Kidney epithelial cell (primary cell): ENCODE results near the gene PTPA. TPM values are rescaled to one million over a fixed set of nuclear protein-coding genes. Genes with fewer than 3 reads are reported as not detected.

ENCODE experiments used
- DNase-seq: peaks from one replicate; pipeline ENCODE4 v3.0.0-alpha.2; 2010; ENCODE audit warnings: low read depth
- H3K27me3 ChIP-seq: 2 replicates; pipeline ENCODE4 v1.6.0; 2011; ENCODE audit warnings: low read length; ENCODE audit not compliant: control insufficient read depth, insufficient read depth
- H3K36me3 ChIP-seq: 2 replicates; pipeline ENCODE4 v1.5.1; 2011; ENCODE audit warnings: low read length; ENCODE audit not compliant: control insufficient read depth, insufficient read depth
- H3K4me3 ChIP-seq: 2 replicates; pipeline ENCODE4 v1.5.1; 2011; ENCODE audit warnings: low read depth, mild to moderate bottlenecking, control low read depth, low read length
- total RNA-seq: library from RNA; depleted of rRNA; stranded (reverse); fragments of >200 nt; gene quantifications from 2 replicates; pipeline ENCODE4 v1.2.3, GENCODE V29; 2015
- TF ChIP-seq, protein P1 (sequence below): IDR thresholded peaks from 2 replicates; pipeline ENCODE4 v1.5.1; 2011; ENCODE audit warnings: mild to moderate bottlenecking, moderate library complexity, low read length, control low read depth, inconsistent platforms; ENCODE audit not compliant: insufficient read depth, poor library complexity, severe bottlenecking

PTPA gene
- total RNA-seq, 1 donor from 2014 or later: 167 TPM

DNA sequence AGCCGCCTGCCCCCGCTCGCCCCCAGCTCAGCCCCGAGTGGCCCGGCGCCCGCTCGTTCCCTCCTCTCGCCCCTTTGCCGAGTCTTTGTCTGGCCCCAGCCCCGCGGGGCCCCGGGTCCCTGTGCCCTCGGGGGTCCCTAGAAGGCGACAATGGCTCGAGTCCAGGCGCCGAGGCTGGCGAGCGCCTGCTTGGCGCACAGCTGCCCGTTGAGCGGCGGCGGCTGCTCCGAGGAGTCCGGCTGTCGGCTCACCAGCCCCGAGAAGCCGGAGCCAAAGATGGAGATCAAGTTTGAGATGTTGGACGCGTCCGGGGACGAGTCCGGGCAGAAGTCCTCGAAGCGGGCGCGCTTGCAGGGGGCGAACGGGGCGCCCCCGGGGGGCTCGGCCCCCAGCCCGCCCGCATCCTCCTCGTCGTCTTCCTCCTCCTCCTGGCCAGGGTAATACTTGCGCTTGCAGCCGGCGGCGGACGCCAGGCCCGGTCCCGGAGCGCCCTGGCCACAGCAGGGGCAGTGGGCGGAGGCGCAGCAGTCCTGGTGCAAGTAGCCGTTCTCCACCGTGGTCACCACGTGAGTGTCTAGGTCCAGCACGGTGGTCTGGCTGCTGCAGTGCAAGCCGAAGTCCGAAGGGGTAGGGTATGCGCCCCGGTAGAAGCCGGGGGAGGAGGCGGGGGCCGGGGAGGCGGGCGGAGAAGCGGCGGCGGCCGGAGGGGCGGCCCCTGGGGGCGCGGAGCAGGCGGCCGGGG is 65.7 kb downstream of the PTPA start:
- DNase-seq: no peak
- H3K4me3 ChIP-seq: peak overlapping the region; percentile 95
- H3K36me3 ChIP-seq: no peaks in the 10 kb centered on the region
- TF ChIP-seq, protein P1, sequence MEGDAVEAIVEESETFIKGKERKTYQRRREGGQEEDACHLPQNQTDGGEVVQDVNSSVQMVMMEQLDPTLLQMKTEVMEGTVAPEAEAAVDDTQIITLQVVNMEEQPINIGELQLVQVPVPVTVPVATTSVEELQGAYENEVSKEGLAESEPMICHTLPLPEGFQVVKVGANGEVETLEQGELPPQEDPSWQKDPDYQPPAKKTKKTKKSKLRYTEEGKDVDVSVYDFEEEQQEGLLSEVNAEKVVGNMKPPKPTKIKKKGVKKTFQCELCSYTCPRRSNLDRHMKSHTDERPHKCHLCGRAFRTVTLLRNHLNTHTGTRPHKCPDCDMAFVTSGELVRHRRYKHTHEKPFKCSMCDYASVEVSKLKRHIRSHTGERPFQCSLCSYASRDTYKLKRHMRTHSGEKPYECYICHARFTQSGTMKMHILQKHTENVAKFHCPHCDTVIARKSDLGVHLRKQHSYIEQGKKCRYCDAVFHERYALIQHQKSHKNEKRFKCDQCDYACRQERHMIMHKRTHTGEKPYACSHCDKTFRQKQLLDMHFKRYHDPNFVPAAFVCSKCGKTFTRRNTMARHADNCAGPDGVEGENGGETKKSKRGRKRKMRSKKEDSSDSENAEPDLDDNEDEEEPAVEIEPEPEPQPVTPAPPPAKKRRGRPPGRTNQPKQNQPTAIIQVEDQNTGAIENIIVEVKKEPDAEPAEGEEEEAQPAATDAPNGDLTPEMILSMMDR: no peak
- no peaks in the 10 kb centered on the region for H3K27me3 ChIP-seq

DNA sequence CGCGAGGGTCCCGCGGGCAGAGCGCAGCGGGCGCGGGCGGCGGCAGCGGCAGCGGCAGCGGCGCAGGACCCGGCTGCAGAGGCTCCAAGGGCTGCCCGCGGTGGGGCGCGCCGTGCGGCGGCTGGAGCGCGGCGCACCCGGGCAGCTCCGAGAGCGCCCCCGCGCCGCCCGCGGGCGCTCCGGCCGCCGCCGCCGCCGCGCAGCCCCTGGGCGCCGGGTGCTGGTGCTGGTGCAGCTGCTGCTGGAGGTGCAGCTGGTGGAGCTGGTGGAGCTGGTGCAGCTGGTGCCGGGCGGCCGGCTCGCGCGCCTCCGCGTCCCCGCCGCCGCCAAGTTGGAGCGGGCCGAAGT is 66.2 kb downstream of the PTPA start:
- no peak for DNase-seq
- H3K4me3 ChIP-seq: peak overlapping the region; percentile 95
- H3K36me3 ChIP-seq: no peaks in the 10 kb centered on the region
- TF ChIP-seq, protein P1: no peak
- H3K27me3 ChIP-seq: no peaks in the 10 kb centered on the region

DNA sequence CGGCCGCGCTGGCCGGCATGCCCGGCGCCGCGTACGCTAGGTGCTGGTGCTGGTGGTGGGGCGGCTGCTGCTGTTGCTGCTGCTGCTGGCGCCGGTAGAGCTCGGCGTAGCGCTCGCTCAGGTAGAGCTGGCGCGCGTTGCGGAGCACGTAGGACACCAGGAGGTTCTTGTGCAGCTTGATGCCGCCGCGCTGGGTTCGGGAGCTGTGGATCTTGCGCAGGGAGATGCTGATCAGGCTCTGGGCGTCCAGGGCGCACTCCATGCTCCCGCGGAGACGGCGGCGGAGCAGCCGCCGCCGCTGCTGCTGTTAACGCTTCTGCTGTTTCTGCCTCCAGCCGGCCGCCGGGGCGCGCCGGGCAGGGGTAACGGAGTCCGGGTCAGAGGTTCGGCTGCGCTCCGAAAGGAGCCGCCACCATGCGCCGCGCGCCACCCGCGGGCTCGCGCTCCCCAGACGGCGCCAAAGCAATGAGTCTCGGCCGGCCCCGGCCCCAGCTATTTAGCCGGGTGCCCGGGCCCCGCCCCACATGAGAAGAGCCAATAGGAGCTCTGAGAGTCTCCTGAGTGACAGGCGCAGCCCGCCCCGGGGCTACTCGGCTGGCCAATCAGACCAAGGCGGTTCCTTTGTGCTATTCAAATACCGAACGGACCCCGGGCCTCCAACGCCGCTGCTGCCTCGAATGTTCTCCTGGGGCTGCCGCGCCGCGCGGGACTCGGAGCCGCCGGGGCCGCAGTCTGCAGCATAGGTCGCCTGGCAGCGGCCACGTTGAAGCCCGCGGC is 66.8 kb downstream of the PTPA start, which contains the start of gene IER5L:
IER5L (minus strand) TSS at position 471 of the 777 bp plus-strand sequence; CDS start at position 262, 209 bp downstream.
- Histone ChIP-seq H3K27me3 (no peaks in the 10 kb centered on the region), H3K36me3 (no peaks in the 10 kb centered on the region), H3K4me3 (peak within 1 kb of the TSS; percentile 95)
- TF ChIP-seq, protein P1: no peak
- peak; percentile 67 for DNase-seq

DNA sequence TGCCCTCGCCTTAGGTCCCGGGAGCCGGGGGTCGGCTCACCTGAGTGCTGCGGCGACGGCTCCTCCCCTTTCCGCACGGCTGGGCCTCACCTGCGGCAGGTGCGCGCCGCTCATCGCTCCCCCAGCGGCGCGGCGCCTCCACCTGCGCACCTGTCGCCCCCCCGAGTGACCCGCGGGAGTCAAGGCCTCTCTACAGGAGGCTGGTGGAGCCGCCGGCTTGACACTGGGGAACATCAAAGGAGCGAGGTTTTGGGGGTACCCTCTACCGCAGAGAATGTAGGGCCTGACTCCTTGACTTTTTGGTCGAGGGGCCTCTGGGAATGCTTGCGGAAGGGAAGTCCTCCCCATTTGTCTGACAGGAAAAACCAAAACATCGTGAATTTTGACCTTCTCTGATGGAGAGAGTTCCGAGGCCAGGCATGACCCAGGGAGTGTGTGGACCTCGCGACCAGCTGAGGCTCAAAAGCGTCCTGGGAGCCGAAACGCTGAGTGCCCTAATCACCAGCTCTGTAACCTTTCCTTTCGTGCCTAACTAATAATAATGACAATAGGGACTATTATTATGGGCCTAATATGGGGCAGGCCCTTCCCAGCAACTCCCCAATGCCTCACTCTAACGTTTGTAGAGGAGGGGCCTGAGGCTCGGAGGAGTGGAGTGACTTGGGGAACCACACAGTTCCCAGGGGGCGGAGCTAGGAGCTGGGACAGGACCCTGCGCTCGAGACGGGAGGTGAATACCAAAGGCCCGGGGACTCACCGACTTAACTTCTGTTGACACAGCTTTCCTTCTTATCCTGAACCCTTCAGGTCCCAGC is 67.6 kb downstream of the PTPA start:
- Histone ChIP-seq H3K4me3 (peak overlapping the region; percentile 38), H3K27me3 (no peaks in the 10 kb centered on the region), H3K36me3 (no peaks in the 10 kb centered on the region)
- no peak for DNase-seq
- TF ChIP-seq, protein P1: no peak

DNA sequence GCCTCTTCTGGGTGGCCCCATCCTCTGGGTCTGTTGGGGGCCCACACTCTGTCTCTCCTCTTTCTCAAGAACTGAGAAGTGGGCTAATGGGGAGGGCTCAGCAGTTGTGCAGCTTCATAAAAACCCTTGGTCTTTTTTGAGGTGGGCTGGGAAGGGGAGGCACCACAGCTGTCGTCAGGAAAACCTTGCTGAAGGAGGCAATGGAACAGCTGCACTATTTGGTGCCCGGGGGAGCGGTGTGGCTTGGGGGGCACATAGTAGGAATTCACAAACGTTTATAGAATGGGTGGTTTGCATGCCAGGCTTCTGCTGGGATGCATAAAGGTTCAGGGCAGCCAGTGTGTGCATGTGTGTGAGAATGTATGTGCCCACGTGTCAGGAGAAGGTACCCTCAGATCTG is 70.0 kb downstream of the PTPA start:
- no peaks in the 10 kb centered on the region for H3K36me3 ChIP-seq
- TF ChIP-seq, protein P1: no peak
- H3K4me3 ChIP-seq: no peak overlapping the region
- DNase-seq: no peak
- no peaks in the 10 kb centered on the region for H3K27me3 ChIP-seq
